HCT116 (cell line): Measurements from ENCODE around the gene IL6ST. TPM values are rescaled to one million over a fixed set of nuclear protein-coding genes. Genes with fewer than 3 reads are reported as not detected.

ENCODE experiments used
- ATAC-seq: fragments of 200-7000 bp; cut with Tn5 transposase; 2 replicates; pipeline ENCODE4 v1.9.1; 2020; ENCODE audit warnings: mild to moderate bottlenecking, moderate library complexity
- BruUV-seq: library from RNA; stranded (reverse); fragments of 400-500 nt; replicated peaks from 2 replicates; lab custom pipeline; 2021; lab: Mats Ljungman, UMichigan
- CTCF ChIA-PET: fragments of 300-600 bp; sonication (Branson Sonifier 250); formaldehyde crosslinking; loops from one replicate; lab custom pipeline; 2021; ENCODE audit warnings: antibody characterized with exemption; lab: Charles Lee
- POLR2A ChIA-PET: fragments of 300-600, 350-600 bp; sonication (Branson Sonifier 250); formaldehyde crosslinking; loops from one replicate; lab custom pipeline; 2021; ENCODE audit warnings: antibody characterized with exemption; lab: Charles Lee
- RAD21 ChIA-PET, 2 experiments: fragments of 300-600 bp; sonication (Branson Sonifier 250); formaldehyde crosslinking; loops; one replicate each; lab custom pipeline; 2023; ENCODE audit warnings: low total read pairs in 2 of 2; ENCODE audit not compliant: uncharacterized antibody in 2 of 2, unreplicated experiment in 2 of 2, low non-redundant PET in 1 of 2; lab: Charles Lee
- DNase-seq: peaks from one replicate; pipeline ENCODE4 v3.0.0-alpha.2; 2010; ENCODE audit warnings: low read depth, low spot score
- H2AFZ ChIP-seq: fragments of 200-600 bp; shearing (Covaris generic), sonication (generic); 2 replicates; pipeline ENCODE4 v1.6.1; 2017; ENCODE audit warnings: low read depth, mixed run types, mixed read lengths, antibody characterized with exemption, low read length; ENCODE audit not compliant: poor library complexity, severe bottlenecking
- H3K27ac ChIP-seq: 2 replicates; pipeline ENCODE4 v1.5.1; 2012; ENCODE audit warnings: low read depth, low read length
- H3K27me3 ChIP-seq: fragments of 200-600 bp; sonication (generic); 2 replicates; pipeline ENCODE4 v1.6.1; 2016; ENCODE audit warnings: mixed run types, low read length, mixed read lengths; ENCODE audit not compliant: insufficient read depth
- H3K36me3 ChIP-seq, 2 experiments: fragments of 200-500 bp in 1 of 2; fragments of 200-600 bp in 1 of 2; sonication (Bioruptor generic) in 1 of 2; sonication (generic) in 1 of 2; 2 replicates each; pipeline versions ENCODE4 v1.5.1 to v1.6.1; 2014 to 2016; ENCODE audit warnings: low read length in 2 of 2, inconsistent platforms in 1 of 2, mixed read lengths in 1 of 2, mixed run types in 1 of 2; ENCODE audit not compliant: insufficient read depth in 2 of 2, control insufficient read depth in 1 of 2
- H3K4me1 ChIP-seq, 2 experiments: fragments of 200-600 bp in 1 of 2; sonication (generic) in 1 of 2; 2 replicates each; pipeline versions ENCODE4 v1.5.1 to v1.6.1; 2012 to 2017; ENCODE audit warnings: low read length in 2 of 2, inconsistent platforms in 1 of 2, mild to moderate bottlenecking in 1 of 2, mixed read lengths in 1 of 2, mixed run types in 1 of 2, moderate library complexity in 1 of 2; ENCODE audit not compliant: insufficient read depth in 2 of 2, control insufficient read depth in 1 of 2
- H3K4me2 ChIP-seq: fragments of 200-600 bp; sonication (generic); 2 replicates; pipeline ENCODE4 v1.6.1; 2017; ENCODE audit warnings: mixed run types, low read length, mixed read lengths
- H3K4me3 ChIP-seq, 2 experiments: fragments of 200-600 bp in 1 of 2; sonication (generic) in 1 of 2; replicated peaks in 1 of 2; 2 replicates each; pipeline ENCODE4 v1.5.1; 2011 to 2016; ENCODE audit warnings: low read length in 2 of 2, control low read depth in 1 of 2, low read depth in 1 of 2, mild to moderate bottlenecking in 1 of 2, mixed read lengths in 1 of 2, mixed run types in 1 of 2
- H3K79me2 ChIP-seq: fragments of 200-600 bp; sonication (generic); 2 replicates; pipeline ENCODE4 v1.6.1; 2017; ENCODE audit warnings: mild to moderate bottlenecking, mixed run types, low read length, moderate library complexity, mixed read lengths; ENCODE audit not compliant: insufficient read depth
- H3K9ac ChIP-seq: fragments of 200-600 bp; sonication (generic); 2 replicates; pipeline ENCODE4 v1.6.1; 2016; ENCODE audit warnings: low read length, mixed read lengths
- H3K9me2 ChIP-seq: fragments of 200-600 bp; sonication (generic), shearing (Covaris generic); 2 replicates; pipeline ENCODE4 v1.6.1; 2017; ENCODE audit warnings: mixed run types, mild to moderate bottlenecking, moderate library complexity; ENCODE audit not compliant: insufficient read depth
- H3K9me3 ChIP-seq, 2 experiments: fragments of 200-500 bp in 1 of 2; fragments of 200-600 bp in 1 of 2; sonication (Bioruptor generic) in 1 of 2; sonication (generic) in 1 of 2; 2 replicates each; pipeline ENCODE4 v1.6.1; 2014 to 2017; ENCODE audit warnings: low read length in 2 of 2, mixed read lengths in 2 of 2, inconsistent platforms in 1 of 2, low read depth in 1 of 2, mild to moderate bottlenecking in 1 of 2, mixed run types in 1 of 2, moderate library complexity in 1 of 2; ENCODE audit not compliant: control insufficient read depth in 1 of 2, insufficient read depth in 1 of 2
- H4K20me1 ChIP-seq: fragments of 200-600 bp; sonication (generic), shearing (Covaris generic); 2 replicates; pipeline ENCODE4 v1.6.1; 2017; ENCODE audit warnings: mixed run types, mild to moderate bottlenecking, moderate library complexity; ENCODE audit not compliant: insufficient read depth
- ATF3 ChIP-seq: IDR thresholded peaks from 2 replicates; pipeline ENCODE4 v1.6.1; 2012
- CBX3 ChIP-seq: IDR thresholded peaks from 2 replicates; pipeline ENCODE4 v1.6.1; 2012; ENCODE audit warnings: low read depth
- CEBPB ChIP-seq: IDR thresholded peaks from 2 replicates; pipeline ENCODE4 v1.6.1; 2012; ENCODE audit warnings: low read depth
- CTCF ChIP-seq, 3 experiments: fragments of 200-600 bp in 1 of 3; sonication (generic) in 1 of 3; IDR thresholded peaks in 2 of 3; conservative IDR thresholded peaks in 1 of 3; 2 replicates each; pipeline ENCODE4 v1.5.1; 2012 to 2017; ENCODE audit warnings: low read depth in 2 of 3, low read length in 2 of 3, antibody characterized with exemption in 1 of 3, borderline replicate concordance in 1 of 3, control low read depth in 1 of 3, mild to moderate bottlenecking in 1 of 3, mixed read lengths in 1 of 3, mixed run types in 1 of 3, moderate library complexity in 1 of 3; ENCODE audit not compliant: insufficient read depth in 1 of 3
- EGR1 ChIP-seq: IDR thresholded peaks from 2 replicates; pipeline ENCODE4 v1.6.1; 2012; ENCODE audit warnings: low read depth
- ELF1 ChIP-seq: IDR thresholded peaks from 2 replicates; pipeline ENCODE4 v1.6.1; 2012; ENCODE audit warnings: low read depth, borderline replicate concordance
- FOSL1 ChIP-seq: IDR thresholded peaks from 2 replicates; pipeline ENCODE4 v1.6.1; 2012; ENCODE audit warnings: low read depth
- MAX ChIP-seq: IDR thresholded peaks from 2 replicates; pipeline ENCODE4 v1.6.1; 2012
- POLR2A ChIP-seq: IDR thresholded peaks from 2 replicates; pipeline ENCODE4 v1.7.0; 2011; ENCODE audit warnings: borderline replicate concordance; ENCODE audit not compliant: insufficient read depth, insufficient read length; ENCODE audit errors: extremely low read depth
- POLR2AphosphoS5 ChIP-seq: IDR thresholded peaks from 2 replicates; pipeline ENCODE4 v1.6.1; 2011; ENCODE audit warnings: mild to moderate bottlenecking, low read depth, low read length, moderate library complexity
- SIN3A ChIP-seq: IDR thresholded peaks from 2 replicates; pipeline ENCODE4 v1.6.1; 2012; ENCODE audit warnings: low read depth
- SP1 ChIP-seq: IDR thresholded peaks from 2 replicates; pipeline ENCODE4 v1.6.1; 2012; ENCODE audit warnings: low read depth
- TCF7L2 ChIP-seq: IDR thresholded peaks from 2 replicates; pipeline ENCODE4 v1.7.0; 2011; ENCODE audit warnings: borderline replicate concordance, inconsistent platforms; ENCODE audit not compliant: insufficient read depth, insufficient read length; ENCODE audit errors: extremely low read depth
- YY1 ChIP-seq: IDR thresholded peaks from 2 replicates; pipeline ENCODE4 v1.6.1; 2011; ENCODE audit warnings: low read length, low read depth, moderate library complexity, mild to moderate bottlenecking; ENCODE audit not compliant: insufficient replicate concordance; ENCODE audit errors: extremely low read depth
- ZBTB33 ChIP-seq: IDR thresholded peaks from 2 replicates; pipeline ENCODE4 v1.6.1; 2011; ENCODE audit warnings: mild to moderate bottlenecking, low read length, moderate library complexity; ENCODE audit not compliant: insufficient replicate concordance; ENCODE audit errors: extremely low read depth
- ZFX ChIP-seq: fragments of 450-650 bp; IDR thresholded peaks from 2 replicates; pipeline ENCODE4 v1.6.1; 2017
- intact Hi-C: fragments of 100-400 bp; cut with micrococcal nuclease; formaldehyde crosslinking; loops from 2 replicates; pipeline ENCODE4 v1.10.0; 2022
- total RNA-seq: library from RNA; stranded (reverse); gene quantifications from one replicate; pipeline ENCODE4 v1.2.1, GENCODE V29; 2021; ENCODE audit not compliant: unreplicated experiment

IL6ST gene
- total RNA-seq, 1 experiment from 2014 or later = 26.5 TPM

GRCh38 chr5:55983986-55984385, 10.8 kb downstream of the IL6ST start:
- POLR2A ChIA-PET = no interaction called here

More at GRCh38 chr5:55983986-55984385, 10.8 kb downstream of the IL6ST start:
- intact Hi-C loops = loop anchor here (2.0 kb wide), 1 partner anchor 77 kb away; no protein-coding TSS in a partner anchor
- Histone ChIP-seq H3K9ac (no peak overlapping the region), H3K79me2 (peaks cover 18% of the 10 kb centered on the region; the same call in 1 of the 2 replicates), H3K36me3 (peaks cover 0 to 2% of the 10 kb centered on the region in 2 experiments; a peak in 1 of 4 replicates), H3K27ac (no peak overlapping the region), H3K9me2 (no peaks in the 10 kb centered on the region), H3K9me3 (no peaks in the 10 kb centered on the region), H2AFZ (no peak overlapping the region), H3K27me3 (no peaks in the 10 kb centered on the region), H3K4me3 (no peak overlapping the region), H4K20me1 (no peaks in the 10 kb centered on the region), H3K4me1 (no peaks in the 10 kb centered on the region), H3K4me2 (no peak overlapping the region)
- BruUV-seq = no TSS peak
- ATAC-seq (no peak), DNase-seq (no peak)
- CTCF ChIA-PET = no interaction called here
- TF ChIP-seq TCF7L2 (no peak), POLR2A (no peak), YY1 (no peak), ELF1 (no peak), EGR1 (no peak), ZFX (no peak), CTCF (IDR thresholded peaks at IDR 0.05 in 2 of 3, conservative IDR thresholded peaks at IDR 0.05 in 1 of 3; ENCODE audit: borderline replicate concordance in 1 of 3, insufficient read depth in 1 of 3, low read depth in 2 of 3, low read length in 2 of 3) (no peak), ZBTB33 (no peak), ATF3 (no peak), POLR2AphosphoS5 (no peak), SIN3A (no peak), MAX (no peak), CBX3 (no peak), SP1 (no peak), CEBPB (no peak), FOSL1 (no peak)
- TF ChIP-seq, all 23 proteins: peak for 0
- RAD21 ChIA-PET = no interaction called here
